Measurements from ENCODE around the gene PLGLB1. TPM values are rescaled to one million over a fixed set of nuclear protein-coding genes. Genes with fewer than 3 reads are reported as not detected.
"Not testable (repeated sequence)": the region's sequence is repeated elsewhere in the genome, so short reads cannot be mapped to it uniquely, and the experiment has no call there.

Gene PLGLB1
- polyA plus RNA-seq (2013), result 11.3 TPM

GRCh38 chr2:87021744-87022143, at the start of gene PLGLB1:
TSS of gene PLGLB1 (minus strand) at chr2:87021844. CDS start at chr2:87021783, 61 bp downstream.
- H3K27ac ChIP-seq (ENCODE audit: insufficient read depth in 1 of 2, low read depth in 1 of 2, low read length in 2 of 2, poor library complexity in 1 of 2, severe bottlenecking in 2 of 2); H3K4me1 ChIP-seq (ENCODE audit: control extremely low read depth in 1 of 4, control insufficient read depth in 4 of 4, insufficient read depth in 4 of 4, low read length in 3 of 4); H3K9me3 ChIP-seq (ENCODE audit: control extremely low read depth in 1 of 5, control insufficient read depth in 4 of 5, insufficient read depth in 2 of 5, low read depth in 1 of 5, low read length in 4 of 5); H3K4me3 ChIP-seq (ENCODE audit: control insufficient read depth in 1 of 7, extremely low read depth in 1 of 7, insufficient read depth in 4 of 7, low read depth in 2 of 7, low read length in 6 of 7); CTCF ChIA-PET; H3K27me3 ChIP-seq (replicated peaks in 2 of 5; ENCODE audit: control insufficient read depth in 4 of 5, insufficient read depth in 5 of 5, low read length in 4 of 5); POLR2A ChIA-PET; DNase-seq; H3K36me3 ChIP-seq (ENCODE audit: control insufficient read depth in 4 of 4, insufficient read depth in 4 of 4, low read length in 3 of 4): not testable (repeated sequence)
- WGBS (ENCODE audit: insufficient coverage), result no CpG with 5 or more reads among the region's 3 CpGs

GRCh38 chr2:87064305-87064704, 42.7 kb upstream of the PLGLB1 start:
- H3K9me3 ChIP-seq (ENCODE audit: control extremely low read depth in 1 of 5, control insufficient read depth in 4 of 5, insufficient read depth in 2 of 5, low read depth in 1 of 5, low read length in 4 of 5); H3K27me3 ChIP-seq (replicated peaks in 2 of 5; ENCODE audit: control insufficient read depth in 4 of 5, insufficient read depth in 5 of 5, low read length in 4 of 5); CTCF ChIA-PET; DNase-seq; H3K27ac ChIP-seq (ENCODE audit: insufficient read depth in 1 of 2, low read depth in 1 of 2, low read length in 2 of 2, poor library complexity in 1 of 2, severe bottlenecking in 2 of 2); POLR2A ChIA-PET; H3K4me1 ChIP-seq (ENCODE audit: control extremely low read depth in 1 of 4, control insufficient read depth in 4 of 4, insufficient read depth in 4 of 4, low read length in 3 of 4); H3K36me3 ChIP-seq (ENCODE audit: control insufficient read depth in 4 of 4, insufficient read depth in 4 of 4, low read length in 3 of 4); H3K4me3 ChIP-seq (ENCODE audit: control insufficient read depth in 1 of 7, extremely low read depth in 1 of 7, insufficient read depth in 4 of 7, low read depth in 2 of 7, low read length in 6 of 7): not testable (repeated sequence)
- WGBS (ENCODE audit: insufficient coverage), result no CpG with 5 or more reads among the region's 2 CpGs

- POLR2A ChIA-PET; H3K4me1 ChIP-seq (ENCODE audit: control extremely low read depth in 1 of 4, control insufficient read depth in 4 of 4, insufficient read depth in 4 of 4, low read length in 3 of 4); H3K36me3 ChIP-seq (ENCODE audit: control insufficient read depth in 4 of 4, insufficient read depth in 4 of 4, low read length in 3 of 4); H3K4me3 ChIP-seq (ENCODE audit: control insufficient read depth in 1 of 7, extremely low read depth in 1 of 7, insufficient read depth in 4 of 7, low read depth in 2 of 7, low read length in 6 of 7); H3K27me3 ChIP-seq (replicated peaks in 2 of 5; ENCODE audit: control insufficient read depth in 4 of 5, insufficient read depth in 5 of 5, low read length in 4 of 5); H3K27ac ChIP-seq (ENCODE audit: insufficient read depth in 1 of 2, low read depth in 1 of 2, low read length in 2 of 2, poor library complexity in 1 of 2, severe bottlenecking in 2 of 2); H3K9me3 ChIP-seq (ENCODE audit: control extremely low read depth in 1 of 5, control insufficient read depth in 4 of 5, insufficient read depth in 2 of 5, low read depth in 1 of 5, low read length in 4 of 5); CTCF ChIA-PET; DNase-seq: not testable (repeated sequence)
- WGBS (ENCODE audit: insufficient coverage), result no CpG with 5 or more reads among the region's 2 CpGs
These were observed 41.8 kb upstream of the PLGLB1 start for GRCh38 chr2:87063431-87063830.

DNA sequence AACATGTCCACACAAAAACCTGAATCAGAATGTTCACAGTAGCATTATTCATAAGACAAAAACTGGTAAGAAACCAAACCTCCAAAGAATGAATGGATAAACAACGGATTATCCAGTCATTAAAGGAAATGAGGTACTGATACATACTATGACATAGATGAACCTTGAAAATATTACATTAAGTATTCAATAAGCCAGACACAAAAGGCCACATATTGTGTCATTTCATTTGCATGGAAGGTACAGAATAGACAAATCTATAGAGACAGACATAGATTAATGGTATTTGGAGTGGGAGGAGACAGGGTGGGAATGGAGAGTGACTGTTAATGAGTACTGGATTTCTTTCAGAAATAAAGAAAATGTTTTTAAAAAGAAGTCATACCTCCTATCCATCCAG, 39.9 kb upstream of the PLGLB1 start:
- H3K4me1 ChIP-seq (ENCODE audit: control extremely low read depth in 1 of 4, control insufficient read depth in 4 of 4, insufficient read depth in 4 of 4, low read length in 3 of 4); H3K27me3 ChIP-seq (replicated peaks in 2 of 5; ENCODE audit: control insufficient read depth in 4 of 5, insufficient read depth in 5 of 5, low read length in 4 of 5); H3K9me3 ChIP-seq (ENCODE audit: control extremely low read depth in 1 of 5, control insufficient read depth in 4 of 5, insufficient read depth in 2 of 5, low read depth in 1 of 5, low read length in 4 of 5); H3K27ac ChIP-seq (ENCODE audit: insufficient read depth in 1 of 2, low read depth in 1 of 2, low read length in 2 of 2, poor library complexity in 1 of 2, severe bottlenecking in 2 of 2); POLR2A ChIA-PET; H3K36me3 ChIP-seq (ENCODE audit: control insufficient read depth in 4 of 4, insufficient read depth in 4 of 4, low read length in 3 of 4); DNase-seq; CTCF ChIA-PET; H3K4me3 ChIP-seq (ENCODE audit: control insufficient read depth in 1 of 7, extremely low read depth in 1 of 7, insufficient read depth in 4 of 7, low read depth in 2 of 7, low read length in 6 of 7): not testable (repeated sequence)
- no CpG with 5 or more reads among the region's 1 CpG for WGBS (ENCODE audit: insufficient coverage)

GRCh38 chr2:87057606-87058005, 36.0 kb upstream of the PLGLB1 start:
- no CpG with 5 or more reads among the region's 4 CpGs for WGBS (ENCODE audit: insufficient coverage)
- H3K36me3 ChIP-seq (ENCODE audit: control insufficient read depth in 4 of 4, insufficient read depth in 4 of 4, low read length in 3 of 4); CTCF ChIA-PET; H3K4me1 ChIP-seq (ENCODE audit: control extremely low read depth in 1 of 4, control insufficient read depth in 4 of 4, insufficient read depth in 4 of 4, low read length in 3 of 4); H3K27ac ChIP-seq (ENCODE audit: insufficient read depth in 1 of 2, low read depth in 1 of 2, low read length in 2 of 2, poor library complexity in 1 of 2, severe bottlenecking in 2 of 2); H3K9me3 ChIP-seq (ENCODE audit: control extremely low read depth in 1 of 5, control insufficient read depth in 4 of 5, insufficient read depth in 2 of 5, low read depth in 1 of 5, low read length in 4 of 5); H3K4me3 ChIP-seq (ENCODE audit: control insufficient read depth in 1 of 7, extremely low read depth in 1 of 7, insufficient read depth in 4 of 7, low read depth in 2 of 7, low read length in 6 of 7); POLR2A ChIA-PET; H3K27me3 ChIP-seq (replicated peaks in 2 of 5; ENCODE audit: control insufficient read depth in 4 of 5, insufficient read depth in 5 of 5, low read length in 4 of 5); DNase-seq: not testable (repeated sequence)

DNA sequence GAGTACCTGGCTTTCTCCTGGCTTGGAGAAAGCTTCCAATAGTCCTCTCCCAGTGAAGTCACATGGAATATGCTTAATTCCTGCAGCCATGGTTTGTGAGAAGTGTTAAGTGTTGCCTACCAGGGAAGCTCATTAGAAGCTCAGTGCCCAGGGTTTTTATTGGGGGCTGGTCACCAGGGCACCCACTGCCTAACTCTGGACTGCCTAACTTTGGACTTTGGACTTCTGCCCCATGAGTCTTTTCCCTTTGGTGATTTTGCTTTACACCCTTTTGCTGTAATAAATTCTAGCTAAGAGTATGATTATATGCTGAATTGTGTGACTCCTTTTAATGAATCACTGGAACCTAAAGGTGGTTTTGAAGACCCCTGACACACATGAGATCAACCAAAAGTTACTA, 35.2 kb upstream of the PLGLB1 start:
- H3K9me3 ChIP-seq (ENCODE audit: control extremely low read depth in 1 of 5, control insufficient read depth in 4 of 5, insufficient read depth in 2 of 5, low read depth in 1 of 5, low read length in 4 of 5); H3K27ac ChIP-seq (ENCODE audit: insufficient read depth in 1 of 2, low read depth in 1 of 2, low read length in 2 of 2, poor library complexity in 1 of 2, severe bottlenecking in 2 of 2); CTCF ChIA-PET; DNase-seq; POLR2A ChIA-PET; H3K27me3 ChIP-seq (replicated peaks in 2 of 5; ENCODE audit: control insufficient read depth in 4 of 5, insufficient read depth in 5 of 5, low read length in 4 of 5); H3K4me3 ChIP-seq (ENCODE audit: control insufficient read depth in 1 of 7, extremely low read depth in 1 of 7, insufficient read depth in 4 of 7, low read depth in 2 of 7, low read length in 6 of 7); H3K36me3 ChIP-seq (ENCODE audit: control insufficient read depth in 4 of 4, insufficient read depth in 4 of 4, low read length in 3 of 4); H3K4me1 ChIP-seq (ENCODE audit: control extremely low read depth in 1 of 4, control insufficient read depth in 4 of 4, insufficient read depth in 4 of 4, low read length in 3 of 4): not testable (repeated sequence)

DNA sequence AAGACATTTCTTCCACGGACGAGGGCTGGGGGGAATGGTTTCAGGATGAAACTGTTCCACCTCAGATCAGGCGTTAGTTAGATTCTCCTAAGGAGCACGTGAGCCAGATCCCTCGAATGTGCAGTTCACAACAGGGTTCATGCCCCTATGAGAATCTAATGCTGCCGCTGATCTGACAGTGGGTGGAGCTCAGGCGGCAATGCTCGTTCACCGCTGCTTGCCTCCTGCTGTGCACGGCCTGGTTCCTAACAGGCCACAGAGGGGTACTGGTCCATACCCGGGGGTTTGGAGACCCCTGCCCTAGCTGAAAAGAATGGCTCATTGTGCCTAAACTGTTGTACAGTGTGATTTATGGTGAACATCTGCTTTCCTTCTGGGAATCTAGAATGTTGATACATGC, 34.8 kb upstream of the PLGLB1 start:
- H3K4me1 ChIP-seq (ENCODE audit: control extremely low read depth in 1 of 4, control insufficient read depth in 4 of 4, insufficient read depth in 4 of 4, low read length in 3 of 4); CTCF ChIA-PET; H3K27ac ChIP-seq (ENCODE audit: insufficient read depth in 1 of 2, low read depth in 1 of 2, low read length in 2 of 2, poor library complexity in 1 of 2, severe bottlenecking in 2 of 2); H3K4me3 ChIP-seq (ENCODE audit: control insufficient read depth in 1 of 7, extremely low read depth in 1 of 7, insufficient read depth in 4 of 7, low read depth in 2 of 7, low read length in 6 of 7); H3K9me3 ChIP-seq (ENCODE audit: control extremely low read depth in 1 of 5, control insufficient read depth in 4 of 5, insufficient read depth in 2 of 5, low read depth in 1 of 5, low read length in 4 of 5); H3K27me3 ChIP-seq (replicated peaks in 2 of 5; ENCODE audit: control insufficient read depth in 4 of 5, insufficient read depth in 5 of 5, low read length in 4 of 5); DNase-seq; H3K36me3 ChIP-seq (ENCODE audit: control insufficient read depth in 4 of 4, insufficient read depth in 4 of 4, low read length in 3 of 4); POLR2A ChIA-PET: not testable (repeated sequence)
- no CpG with 5 or more reads among the region's 11 CpGs for WGBS (ENCODE audit: insufficient coverage)

- H3K27ac ChIP-seq (ENCODE audit: insufficient read depth in 1 of 2, low read depth in 1 of 2, low read length in 2 of 2, poor library complexity in 1 of 2, severe bottlenecking in 2 of 2); CTCF ChIA-PET; H3K36me3 ChIP-seq (ENCODE audit: control insufficient read depth in 4 of 4, insufficient read depth in 4 of 4, low read length in 3 of 4); POLR2A ChIA-PET; DNase-seq; H3K4me3 ChIP-seq (ENCODE audit: control insufficient read depth in 1 of 7, extremely low read depth in 1 of 7, insufficient read depth in 4 of 7, low read depth in 2 of 7, low read length in 6 of 7); H3K4me1 ChIP-seq (ENCODE audit: control extremely low read depth in 1 of 4, control insufficient read depth in 4 of 4, insufficient read depth in 4 of 4, low read length in 3 of 4); H3K27me3 ChIP-seq (replicated peaks in 2 of 5; ENCODE audit: control insufficient read depth in 4 of 5, insufficient read depth in 5 of 5, low read length in 4 of 5); H3K9me3 ChIP-seq (ENCODE audit: control extremely low read depth in 1 of 5, control insufficient read depth in 4 of 5, insufficient read depth in 2 of 5, low read depth in 1 of 5, low read length in 4 of 5): not testable (repeated sequence)
- no CpG with 5 or more reads among the region's 4 CpGs for WGBS (ENCODE audit: insufficient coverage)
These were observed 32.7 kb upstream of the PLGLB1 start for GRCh38 chr2:87054375-87054774.
